ENCODE measurements around the gene TRUB2. TPM values are rescaled to one million over a fixed set of nuclear protein-coding genes. Genes with fewer than 3 reads are reported as not detected.

The TRUB2 gene
- total RNA-seq, 1 experiment from 2014 or later, result 34.1 TPM

DNA sequence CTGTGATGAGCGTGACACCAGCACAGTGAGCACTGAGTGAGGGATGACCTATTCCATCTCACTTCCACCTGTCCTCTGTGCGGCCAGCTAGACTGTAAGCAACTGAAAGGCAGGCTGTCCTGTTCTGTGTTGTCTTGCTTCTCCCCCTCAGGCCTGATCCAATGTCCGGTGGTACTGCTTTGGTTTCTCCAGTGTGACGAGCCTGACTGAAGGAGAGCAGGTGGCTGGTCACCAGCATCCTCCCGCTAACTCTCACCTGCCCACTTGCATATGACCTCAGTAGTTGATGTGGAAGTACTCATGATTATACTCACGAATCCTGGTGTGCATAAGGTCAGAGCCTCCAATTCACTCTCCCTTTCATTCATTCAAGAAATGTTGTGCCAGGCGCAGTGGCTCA is 15.7 kb upstream of the TRUB2 start:
- Histone ChIP-seq H3K27me3 (replicated peaks; ENCODE audit: control insufficient read depth, insufficient read depth, low read length) (no peaks in the 10 kb centered on the region), H3K4me3 (ENCODE audit: low read depth, low read length) (no peak overlapping the region), H3K4me1 (peaks cover 9% of the 10 kb centered on the region; the same call in 1 of the 2 replicates), H3K9me3 (no peaks in the 10 kb centered on the region), H3K36me3 (ENCODE audit: control insufficient read depth, insufficient read depth, low read length) (no peaks in the 10 kb centered on the region)
- intact Hi-C loops (cut with micrococcal nuclease; ENCODE audit: unreplicated experiment), result no loop called here
- H3K27me3 Mint-ChIP-seq (ENCODE audit: insufficient read depth, unreplicated experiment), result no peaks in the 10 kb centered on the region
- POLR2A ChIA-PET, result no interaction called here
- no peaks in the 10 kb centered on the region for H3K4me1 Mint-ChIP-seq (ENCODE audit: low read depth, unreplicated experiment)
- no TSS peak for BruUV-seq (replicated peaks)
- DNase-seq, result no peak
- TF ChIP-seq, protein P1, sequence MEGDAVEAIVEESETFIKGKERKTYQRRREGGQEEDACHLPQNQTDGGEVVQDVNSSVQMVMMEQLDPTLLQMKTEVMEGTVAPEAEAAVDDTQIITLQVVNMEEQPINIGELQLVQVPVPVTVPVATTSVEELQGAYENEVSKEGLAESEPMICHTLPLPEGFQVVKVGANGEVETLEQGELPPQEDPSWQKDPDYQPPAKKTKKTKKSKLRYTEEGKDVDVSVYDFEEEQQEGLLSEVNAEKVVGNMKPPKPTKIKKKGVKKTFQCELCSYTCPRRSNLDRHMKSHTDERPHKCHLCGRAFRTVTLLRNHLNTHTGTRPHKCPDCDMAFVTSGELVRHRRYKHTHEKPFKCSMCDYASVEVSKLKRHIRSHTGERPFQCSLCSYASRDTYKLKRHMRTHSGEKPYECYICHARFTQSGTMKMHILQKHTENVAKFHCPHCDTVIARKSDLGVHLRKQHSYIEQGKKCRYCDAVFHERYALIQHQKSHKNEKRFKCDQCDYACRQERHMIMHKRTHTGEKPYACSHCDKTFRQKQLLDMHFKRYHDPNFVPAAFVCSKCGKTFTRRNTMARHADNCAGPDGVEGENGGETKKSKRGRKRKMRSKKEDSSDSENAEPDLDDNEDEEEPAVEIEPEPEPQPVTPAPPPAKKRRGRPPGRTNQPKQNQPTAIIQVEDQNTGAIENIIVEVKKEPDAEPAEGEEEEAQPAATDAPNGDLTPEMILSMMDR (IDR thresholded peaks at IDR 0.05; ENCODE audit: insufficient read depth in 1 of 2, low read depth in 1 of 2, low read length in 1 of 2, severe bottlenecking in 1 of 2, unreplicated experiment in 1 of 2), result no peak
- peaks cover 20% of the 10 kb centered on the region for H3K36me3 Mint-ChIP-seq (ENCODE audit: insufficient read depth, unreplicated experiment)
- H3K9me3 Mint-ChIP-seq (ENCODE audit: unreplicated experiment), result no peaks in the 10 kb centered on the region
- no peak overlapping the region for H3K27ac Mint-ChIP-seq (ENCODE audit: unreplicated experiment)
- H3K4me3 Mint-ChIP-seq (ENCODE audit: unreplicated experiment), result no peak overlapping the region
- CTCF ChIA-PET, result no interaction called here

DNA sequence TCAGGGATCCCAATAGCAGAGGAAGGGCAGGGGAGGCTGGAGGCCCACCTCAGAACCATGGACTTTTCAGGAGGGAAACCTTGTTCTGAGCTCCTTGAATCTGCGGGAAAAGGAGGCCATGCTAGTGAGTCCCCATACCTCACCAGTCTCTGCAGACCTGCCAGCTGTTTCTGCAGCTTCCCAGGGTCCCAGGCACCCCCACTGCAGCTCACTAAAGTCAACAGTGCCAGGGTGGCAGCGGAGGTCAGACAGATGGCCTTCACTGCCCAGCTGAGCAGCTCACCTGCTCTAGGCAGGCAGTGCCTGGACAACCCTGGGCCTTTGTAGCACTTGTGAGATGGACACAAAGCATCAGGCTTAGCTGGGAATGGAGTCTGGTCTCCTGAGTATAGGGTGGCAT is 13.7 kb upstream of the TRUB2 start:
- BruUV-seq (replicated peaks), result no TSS peak
- Histone ChIP-seq H3K4me1 (peaks cover 15% of the 10 kb centered on the region; the same call in 1 of the 2 replicates), H3K4me3 (ENCODE audit: low read depth, low read length) (no peak overlapping the region), H3K36me3 (ENCODE audit: control insufficient read depth, insufficient read depth, low read length) (no peaks in the 10 kb centered on the region), H3K27me3 (replicated peaks; ENCODE audit: control insufficient read depth, insufficient read depth, low read length) (no peaks in the 10 kb centered on the region), H3K9me3 (no peaks in the 10 kb centered on the region)
- DNase-seq, result no peak
- intact Hi-C loops (cut with micrococcal nuclease; ENCODE audit: unreplicated experiment), result no loop called here
- Mint-ChIP-seq H3K27ac (ENCODE audit: unreplicated experiment) (no peak overlapping the region), H3K36me3 (ENCODE audit: insufficient read depth, unreplicated experiment) (peaks cover 14% of the 10 kb centered on the region), H3K4me3 (ENCODE audit: unreplicated experiment) (no peak overlapping the region), H3K27me3 (ENCODE audit: insufficient read depth, unreplicated experiment) (no peaks in the 10 kb centered on the region), H3K4me1 (ENCODE audit: low read depth, unreplicated experiment) (no peaks in the 10 kb centered on the region), H3K9me3 (ENCODE audit: unreplicated experiment) (no peaks in the 10 kb centered on the region)
- ChIA-PET CTCF (no interaction called here), POLR2A (no interaction called here)
- TF ChIP-seq, protein P1 (IDR thresholded peaks at IDR 0.05; ENCODE audit: insufficient read depth in 1 of 2, low read depth in 1 of 2, low read length in 1 of 2, severe bottlenecking in 1 of 2, unreplicated experiment in 1 of 2), result no peak

DNA sequence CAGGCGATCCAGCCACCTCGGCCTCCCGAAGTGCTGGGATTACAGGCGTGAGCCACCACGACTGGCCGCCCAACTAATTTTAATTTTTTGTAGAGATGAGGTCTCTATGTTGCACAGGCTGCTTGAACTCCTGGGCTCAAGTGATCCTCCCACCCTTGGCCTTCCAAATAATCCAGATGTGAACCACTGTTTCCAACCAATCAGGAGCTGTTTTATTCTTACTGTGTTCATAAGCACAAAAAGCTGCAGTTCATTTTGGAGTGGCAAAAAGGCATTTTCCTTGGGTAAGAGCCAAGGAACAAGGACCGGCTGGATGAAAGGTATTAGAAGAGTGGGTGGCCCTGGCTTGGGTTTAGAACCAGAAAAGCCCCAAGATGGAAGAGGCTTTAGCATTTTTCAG is 12.9 kb upstream of the TRUB2 start:
- no peak overlapping the region for H3K27ac Mint-ChIP-seq (ENCODE audit: unreplicated experiment)

More for the DNA sequence above, 12.9 kb upstream of the TRUB2 start:
- Histone ChIP-seq H3K4me1 (peaks cover 15% of the 10 kb centered on the region; the same call in 1 of the 2 replicates), H3K27me3 (replicated peaks; ENCODE audit: control insufficient read depth, insufficient read depth, low read length) (no peaks in the 10 kb centered on the region), H3K36me3 (ENCODE audit: control insufficient read depth, insufficient read depth, low read length) (no peaks in the 10 kb centered on the region), H3K9me3 (no peaks in the 10 kb centered on the region), H3K4me3 (ENCODE audit: low read depth, low read length) (no peak overlapping the region)
- intact Hi-C loops (cut with micrococcal nuclease; ENCODE audit: unreplicated experiment), result no loop called here
- Mint-ChIP-seq H3K27me3 (ENCODE audit: insufficient read depth, unreplicated experiment) (no peaks in the 10 kb centered on the region), H3K36me3 (ENCODE audit: insufficient read depth, unreplicated experiment) (peaks cover 10% of the 10 kb centered on the region), H3K4me3 (ENCODE audit: unreplicated experiment) (no peak overlapping the region), H3K9me3 (ENCODE audit: unreplicated experiment) (no peaks in the 10 kb centered on the region), H3K4me1 (ENCODE audit: low read depth, unreplicated experiment) (no peaks in the 10 kb centered on the region)
- CTCF ChIA-PET, result no interaction called here
- no peak for DNase-seq
- BruUV-seq (replicated peaks), result no TSS peak
- TF ChIP-seq, protein P1 (IDR thresholded peaks at IDR 0.05; ENCODE audit: insufficient read depth in 1 of 2, low read depth in 1 of 2, low read length in 1 of 2, severe bottlenecking in 1 of 2, unreplicated experiment in 1 of 2), result no peak
- POLR2A ChIA-PET, result no interaction called here
